DND-41 (cell line): Measurements from ENCODE around the gene TXNDC11.

Experiments used
- EZH2 ChIP-seq: IDR thresholded peaks from 3 replicates; pipeline ENCODE4 v1.6.1; 2012; ENCODE audit warnings: borderline replicate concordance, low read depth, mild to moderate bottlenecking, moderate library complexity, low read length, inconsistent platforms; ENCODE audit not compliant: severe bottlenecking
- TF ChIP-seq, protein P1 (sequence below): IDR thresholded peaks from 2 replicates; pipeline ENCODE4 v1.5.1; 2012; ENCODE audit warnings: borderline replicate concordance, low read length, moderate library complexity, mild to moderate bottlenecking; ENCODE audit not compliant: poor library complexity, severe bottlenecking; ENCODE audit errors: extremely low read depth

DNA sequence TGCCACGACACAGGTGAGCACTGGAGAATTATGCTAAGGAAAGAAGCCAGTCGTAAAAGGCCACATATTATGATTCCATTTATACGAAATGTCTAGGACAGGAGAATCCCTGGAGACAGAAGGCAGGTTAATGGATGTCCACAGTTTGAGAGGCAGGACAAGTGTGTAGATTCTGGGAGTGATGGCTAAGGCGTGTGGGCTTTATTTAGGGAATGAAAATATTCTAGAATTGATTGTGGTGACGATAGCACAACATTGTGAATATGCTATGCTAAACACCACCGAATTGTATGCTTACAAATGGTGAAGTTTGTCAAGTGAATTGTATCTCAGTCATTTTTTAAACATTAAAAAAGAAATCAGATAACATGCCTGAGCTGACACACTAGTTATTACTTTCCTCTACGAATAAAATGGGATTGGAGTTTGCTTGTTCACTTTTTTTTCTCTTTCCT lies 5.3 kb upstream of the TXNDC11 start:
- TF ChIP-seq, protein P1, sequence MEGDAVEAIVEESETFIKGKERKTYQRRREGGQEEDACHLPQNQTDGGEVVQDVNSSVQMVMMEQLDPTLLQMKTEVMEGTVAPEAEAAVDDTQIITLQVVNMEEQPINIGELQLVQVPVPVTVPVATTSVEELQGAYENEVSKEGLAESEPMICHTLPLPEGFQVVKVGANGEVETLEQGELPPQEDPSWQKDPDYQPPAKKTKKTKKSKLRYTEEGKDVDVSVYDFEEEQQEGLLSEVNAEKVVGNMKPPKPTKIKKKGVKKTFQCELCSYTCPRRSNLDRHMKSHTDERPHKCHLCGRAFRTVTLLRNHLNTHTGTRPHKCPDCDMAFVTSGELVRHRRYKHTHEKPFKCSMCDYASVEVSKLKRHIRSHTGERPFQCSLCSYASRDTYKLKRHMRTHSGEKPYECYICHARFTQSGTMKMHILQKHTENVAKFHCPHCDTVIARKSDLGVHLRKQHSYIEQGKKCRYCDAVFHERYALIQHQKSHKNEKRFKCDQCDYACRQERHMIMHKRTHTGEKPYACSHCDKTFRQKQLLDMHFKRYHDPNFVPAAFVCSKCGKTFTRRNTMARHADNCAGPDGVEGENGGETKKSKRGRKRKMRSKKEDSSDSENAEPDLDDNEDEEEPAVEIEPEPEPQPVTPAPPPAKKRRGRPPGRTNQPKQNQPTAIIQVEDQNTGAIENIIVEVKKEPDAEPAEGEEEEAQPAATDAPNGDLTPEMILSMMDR = no peak
- TF ChIP-seq EZH2 = no peak
